ENCODE data around the gene RFESD.

DNA sequence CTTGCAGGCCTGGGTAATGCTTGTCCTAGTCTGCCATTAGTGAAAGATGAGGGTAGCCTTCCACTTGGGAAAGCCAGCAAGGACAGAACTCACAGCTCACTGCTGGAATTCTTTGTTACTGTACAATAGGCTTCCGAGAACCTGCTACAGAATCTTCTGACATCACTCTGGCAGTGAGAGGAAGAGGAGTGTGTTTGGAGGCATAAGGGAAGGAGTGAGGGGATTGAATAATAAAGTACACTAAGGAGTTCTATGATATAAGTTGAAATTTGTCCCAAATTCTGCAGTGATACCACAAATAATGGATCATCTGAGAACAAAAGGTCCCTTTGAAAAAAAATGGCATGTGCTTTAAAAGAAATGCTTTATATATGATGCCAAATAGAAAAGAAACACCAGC lies 36.3 kb downstream of the RFESD start, which contains the start of gene SPATA9:
- TF ChIP-seq CEBPB (IDR thresholded peaks at IDR 0.05; ENCODE audit: borderline replicate concordance in 1 of 2, low read depth in 2 of 2, low read length in 2 of 2) (no peak), MEF2A (IDR thresholded peaks at IDR 0.05; ENCODE audit: insufficient read depth, low read depth, low read length) (no peak), EGR1 (IDR thresholded peaks at IDR 0.05; ENCODE audit: borderline replicate concordance in 1 of 2, low read depth in 2 of 2, low read length in 2 of 2) (no peak), EZH2 (IDR thresholded peaks at IDR 0.05; ENCODE audit: borderline replicate concordance, control insufficient read depth, low read depth, low read length) (no peak), POLR2AphosphoS5 (IDR thresholded peaks at IDR 0.05; ENCODE audit: low read length) (no peak), RCOR1 (conservative IDR thresholded peaks at IDR 0.05; ENCODE audit: low read depth, low read length) (no peak), EP300 (IDR thresholded peaks at IDR 0.05; ENCODE audit: borderline replicate concordance in 1 of 2, control insufficient read depth in 1 of 2, low read depth in 2 of 2, low read length in 2 of 2) (no peak), YY1 (IDR thresholded peaks at IDR 0.05; ENCODE audit: low read depth, low read length) (no peak), ATF7 (IDR thresholded peaks at IDR 0.05; ENCODE audit: low read depth) (no peak), POLR2A (IDR thresholded peaks at IDR 0.05; ENCODE audit: low read depth, low read length) (no peak)
- TF ChIP-seq, protein P1, sequence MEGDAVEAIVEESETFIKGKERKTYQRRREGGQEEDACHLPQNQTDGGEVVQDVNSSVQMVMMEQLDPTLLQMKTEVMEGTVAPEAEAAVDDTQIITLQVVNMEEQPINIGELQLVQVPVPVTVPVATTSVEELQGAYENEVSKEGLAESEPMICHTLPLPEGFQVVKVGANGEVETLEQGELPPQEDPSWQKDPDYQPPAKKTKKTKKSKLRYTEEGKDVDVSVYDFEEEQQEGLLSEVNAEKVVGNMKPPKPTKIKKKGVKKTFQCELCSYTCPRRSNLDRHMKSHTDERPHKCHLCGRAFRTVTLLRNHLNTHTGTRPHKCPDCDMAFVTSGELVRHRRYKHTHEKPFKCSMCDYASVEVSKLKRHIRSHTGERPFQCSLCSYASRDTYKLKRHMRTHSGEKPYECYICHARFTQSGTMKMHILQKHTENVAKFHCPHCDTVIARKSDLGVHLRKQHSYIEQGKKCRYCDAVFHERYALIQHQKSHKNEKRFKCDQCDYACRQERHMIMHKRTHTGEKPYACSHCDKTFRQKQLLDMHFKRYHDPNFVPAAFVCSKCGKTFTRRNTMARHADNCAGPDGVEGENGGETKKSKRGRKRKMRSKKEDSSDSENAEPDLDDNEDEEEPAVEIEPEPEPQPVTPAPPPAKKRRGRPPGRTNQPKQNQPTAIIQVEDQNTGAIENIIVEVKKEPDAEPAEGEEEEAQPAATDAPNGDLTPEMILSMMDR (IDR thresholded peaks at IDR 0.05 in 2 of 3, conservative IDR thresholded peaks at IDR 0.05 in 1 of 3; ENCODE audit: control insufficient read depth in 2 of 3, extremely low read depth in 1 of 3, insufficient read depth in 1 of 3, low read depth in 3 of 3, low read length in 3 of 3) = no peak
- TF ChIP-seq, protein P2, sequence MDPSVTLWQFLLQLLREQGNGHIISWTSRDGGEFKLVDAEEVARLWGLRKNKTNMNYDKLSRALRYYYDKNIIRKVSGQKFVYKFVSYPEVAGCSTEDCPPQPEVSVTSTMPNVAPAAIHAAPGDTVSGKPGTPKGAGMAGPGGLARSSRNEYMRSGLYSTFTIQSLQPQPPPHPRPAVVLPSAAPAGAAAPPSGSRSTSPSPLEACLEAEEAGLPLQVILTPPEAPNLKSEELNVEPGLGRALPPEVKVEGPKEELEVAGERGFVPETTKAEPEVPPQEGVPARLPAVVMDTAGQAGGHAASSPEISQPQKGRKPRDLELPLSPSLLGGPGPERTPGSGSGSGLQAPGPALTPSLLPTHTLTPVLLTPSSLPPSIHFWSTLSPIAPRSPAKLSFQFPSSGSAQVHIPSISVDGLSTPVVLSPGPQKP (IDR thresholded peaks at IDR 0.05; ENCODE audit: low read depth, low read length) = no peak

Data from GM12878 (cell line).